Nephron (organoid): Measurements from ENCODE around the gene RASSF7.

Experiments used
- H3K27ac Mint-ChIP-seq, 3 experiments: 2 replicates each; pipeline ENCODE4 v1.8.0; 2020; ENCODE audit warnings: mixed read lengths in 3 of 3, mild to moderate bottlenecking in 2 of 3, moderate library complexity in 1 of 3
- H3K27me3 Mint-ChIP-seq: 2 replicates; pipeline ENCODE4 v1.8.0; 2021; ENCODE audit warnings: low read depth, mild to moderate bottlenecking, moderate library complexity, mixed read lengths
- H3K36me3 Mint-ChIP-seq: 2 replicates; pipeline ENCODE4 v1.8.0; 2020; ENCODE audit warnings: low read depth, mixed read lengths
- H3K4me1 Mint-ChIP-seq: 2 replicates; pipeline ENCODE4 v1.8.0; 2020; ENCODE audit warnings: mixed read lengths
- H3K4me3 Mint-ChIP-seq, 3 experiments: 2 replicates each; pipeline ENCODE4 v1.8.0; 2020; ENCODE audit warnings: mild to moderate bottlenecking in 3 of 3, mixed read lengths in 3 of 3, moderate library complexity in 2 of 3
- H3K9me3 Mint-ChIP-seq: 2 replicates; pipeline ENCODE4 v1.8.0; 2020; ENCODE audit warnings: mixed read lengths
- CTCF ChIP-seq, 3 experiments: fragments of 200-600 bp; sonication (generic); IDR thresholded peaks; one replicate each; pipeline ENCODE4 v1.5.0; 2021; ENCODE audit warnings: antibody characterized with exemption in 3 of 3; ENCODE audit not compliant: unreplicated experiment in 3 of 3

The RASSF7 gene

GRCh38 chr11:574632-575312 lies 14.0 kb downstream of the RASSF7 start:
- no peaks in the 10 kb centered on the region for H3K36me3 Mint-ChIP-seq
- H3K4me3 Mint-ChIP-seq, result peak overlapping the region; percentile 82 to 92 (median 87)
- H3K27me3 Mint-ChIP-seq, result peaks cover 22% of the 10 kb centered on the region
- no peaks in the 10 kb centered on the region for H3K9me3 Mint-ChIP-seq
- peak overlapping the region; percentile 83 to 92 (median 90) for H3K27ac Mint-ChIP-seq
- TF ChIP-seq CTCF (IDR thresholded peaks at IDR 0.05; ENCODE audit: unreplicated experiment in 3 of 3), result no peak
- H3K4me1 Mint-ChIP-seq, result peaks cover 25% of the 10 kb centered on the region

- Mint-ChIP-seq H3K36me3 (no peaks in the 10 kb centered on the region), H3K4me1 (peaks cover 25% of the 10 kb centered on the region), H3K27me3 (peaks cover 22% of the 10 kb centered on the region), H3K4me3 (peak overlapping the region; percentile 82 to 92 (median 87)), H3K27ac (peak overlapping the region; percentile 83 to 92 (median 90)), H3K9me3 (no peaks in the 10 kb centered on the region)
- no peak for TF ChIP-seq CTCF (IDR thresholded peaks at IDR 0.05; ENCODE audit: unreplicated experiment in 3 of 3)
Measured at GRCh38 chr11:575313-575995, 14.7 kb downstream of the RASSF7 start.

GRCh38 chr11:575996-576768 lies 15.4 kb downstream of the RASSF7 start, which contains the start of gene PHRF1:
PHRF1 (plus strand) TSS chr11:576470; CDS start chr11:581513, 5,043 bp downstream.
- no peak for TF ChIP-seq CTCF (IDR thresholded peaks at IDR 0.05; ENCODE audit: unreplicated experiment in 3 of 3)
- Mint-ChIP-seq H3K36me3 (peaks cover 2% of the 10 kb centered on the region), H3K4me3 (peak within 1 kb of the TSS; percentile 89 to 94 (median 92)), H3K27me3 (peaks cover 22% of the 10 kb centered on the region), H3K27ac (peak within 1 kb of the TSS; percentile 97 to 99 (median 98)), H3K4me1 (peaks cover 28% of the 10 kb centered on the region), H3K9me3 (no peaks in the 10 kb centered on the region)

- TF ChIP-seq CTCF (IDR thresholded peaks at IDR 0.05; ENCODE audit: unreplicated experiment in 3 of 3), result no peak
- H3K27me3 Mint-ChIP-seq, result peaks cover 22% of the 10 kb centered on the region
- peaks cover 34% of the 10 kb centered on the region for H3K4me1 Mint-ChIP-seq
- peaks cover 9% of the 10 kb centered on the region for H3K36me3 Mint-ChIP-seq
- H3K4me3 Mint-ChIP-seq, result peak overlapping the region; percentile 89 to 93 (median 92)
- peak overlapping the region; percentile 74 to 92 (median 88) for H3K27ac Mint-ChIP-seq
- H3K9me3 Mint-ChIP-seq, result no peaks in the 10 kb centered on the region
Measured at GRCh38 chr11:576811-577610, 16.2 kb downstream of the RASSF7 start.

GRCh38 chr11:577611-577894 lies 16.8 kb downstream of the RASSF7 start:
- peak overlapping the region; percentile 74 to 92 (median 88) for H3K27ac Mint-ChIP-seq
- H3K36me3 Mint-ChIP-seq, result peaks cover 9% of the 10 kb centered on the region
- H3K4me1 Mint-ChIP-seq, result peaks cover 34% of the 10 kb centered on the region
- no peak for TF ChIP-seq CTCF (IDR thresholded peaks at IDR 0.05; ENCODE audit: unreplicated experiment in 3 of 3)
- H3K27me3 Mint-ChIP-seq, result peaks cover 22% of the 10 kb centered on the region
- no peaks in the 10 kb centered on the region for H3K9me3 Mint-ChIP-seq
- H3K4me3 Mint-ChIP-seq, result peak overlapping the region; percentile 89 to 93 (median 92)
